PC-9 (cell line): Measurements from ENCODE around the gene SNX18. TPM values are rescaled to one million over a fixed set of nuclear protein-coding genes. Genes with fewer than 3 reads are reported as not detected.

ENCODE experiments used
- BruUV-seq: library from RNA; stranded (reverse); fragments of 400-500 nt; replicated peaks from 2 replicates; lab custom pipeline; 2021; lab: Mats Ljungman, UMichigan
- CTCF ChIA-PET: fragments of 300-600 bp; sonication (Branson Sonifier 250); formaldehyde crosslinking; loops from one replicate; lab custom pipeline; 2022; ENCODE audit warnings: antibody characterized with exemption; lab: Charles Lee
- POLR2A ChIA-PET: fragments of 300-600 bp; sonication (Branson Sonifier 250); formaldehyde crosslinking; loops from one replicate; lab custom pipeline; 2022; ENCODE audit warnings: antibody characterized with exemption; ENCODE audit not compliant: unreplicated experiment; lab: Charles Lee
- DNase-seq, 2 experiments: peaks; one replicate each; pipeline versions ENCODE4 v3.0.0 to v3.0.0-alpha.2; 2015 to 2022; ENCODE audit warnings: mixed read lengths in 1 of 2
- H2AFZ ChIP-seq: fragments of 200-600 bp; sonication (generic); 2 replicates; pipeline ENCODE4 v1.8.1; 2017; ENCODE audit warnings: antibody characterized with exemption
- H3F3A ChIP-seq: fragments of 200-600 bp; sonication (generic); 2 replicates; pipeline ENCODE4 v1.8.1; 2017; ENCODE audit warnings: antibody characterized with exemption, mild to moderate bottlenecking, low read depth; ENCODE audit not compliant: insufficient read depth
- H3K27ac ChIP-seq: fragments of 200-600 bp; sonication (generic); 2 replicates; pipeline ENCODE4 v1.6.1; 2016; ENCODE audit warnings: mixed run types
- H3K27me3 ChIP-seq: fragments of 200-600 bp; sonication (generic); 2 replicates; pipeline ENCODE4 v1.6.1; 2016; ENCODE audit warnings: low read depth, mixed run types; ENCODE audit not compliant: insufficient read depth
- H3K36me3 ChIP-seq: fragments of 200-600 bp; sonication (generic); 2 replicates; pipeline ENCODE4 v1.6.1; 2016; ENCODE audit warnings: low read depth, mixed run types
- H3K4me1 ChIP-seq: fragments of 200-600 bp; sonication (generic); replicated peaks from 2 replicates; pipeline ENCODE4 v1.6.1; 2016; ENCODE audit warnings: mixed run types; ENCODE audit not compliant: insufficient read depth
- H3K4me2 ChIP-seq: fragments of 200-600 bp; sonication (generic); 2 replicates; pipeline ENCODE4 v1.6.1; 2017; ENCODE audit warnings: mixed run types
- H3K4me3 ChIP-seq: fragments of 200-600 bp; sonication (generic); 2 replicates; pipeline ENCODE4 v1.6.1; 2016; ENCODE audit warnings: mixed run types
- H3K79me2 ChIP-seq: fragments of 200-600 bp; sonication (generic); 2 replicates; pipeline ENCODE4 v1.6.1; 2017; ENCODE audit warnings: low read depth, mixed run types
- H3K9me2 ChIP-seq: fragments of 200-600 bp; sonication (generic); 2 replicates; pipeline ENCODE4 v1.8.1; 2017; ENCODE audit warnings: mild to moderate bottlenecking; ENCODE audit not compliant: insufficient read depth
- H3K9me3 ChIP-seq: fragments of 200-600 bp; sonication (generic); 2 replicates; pipeline ENCODE4 v1.8.1; 2016; ENCODE audit warnings: low read depth; ENCODE audit not compliant: insufficient read depth
- H4K20me1 ChIP-seq: fragments of 200-600 bp; sonication (generic); 2 replicates; pipeline ENCODE4 v1.8.1; 2017; ENCODE audit not compliant: insufficient read depth
- CTCF ChIP-seq: fragments of 200-600 bp; sonication (generic); conservative IDR thresholded peaks from 2 replicates; pipeline ENCODE4 v1.6.1; 2017; ENCODE audit warnings: mixed run types, antibody characterized with exemption, mild to moderate bottlenecking, moderate library complexity
- EZH2 ChIP-seq: fragments of 200-600 bp; sonication (generic); IDR thresholded peaks from 2 replicates; pipeline ENCODE4 v1.8.0; 2017; ENCODE audit warnings: antibody characterized with exemption, low read depth
- intact Hi-C: fragments of 100-400 bp; cut with micrococcal nuclease; formaldehyde crosslinking; loops from one replicate; pipeline ENCODE4 v1.10.0; 2022; ENCODE audit not compliant: unreplicated experiment
- total RNA-seq: library from RNA; stranded (reverse); gene quantifications from 2 replicates; pipeline ENCODE4 v1.2.3, GENCODE V29; 2021

SNX18 gene
- total RNA-seq, 1 experiment from 2014 or later = 9.7 TPM

- Histone ChIP-seq H3K36me3 (no peaks in the 10 kb centered on the region), H3K27ac (peak overlapping the region; percentile 27; the same call in 1 of the 2 replicates), H2AFZ (no peak overlapping the region), H4K20me1 (no peaks in the 10 kb centered on the region), H3K4me1 (peaks cover 43% of the 10 kb centered on the region), H3K4me2 (peak overlapping the region; percentile 24), H3F3A (peaks cover 12% of the 10 kb centered on the region; the same call in 1 of the 2 replicates), H3K79me2 (peaks cover 16% of the 10 kb centered on the region), H3K27me3 (no peaks in the 10 kb centered on the region), H3K9me3 (no peaks in the 10 kb centered on the region), H3K9me2 (no peaks in the 10 kb centered on the region), H3K4me3 (no peak overlapping the region)
- TF ChIP-seq CTCF (no peak), EZH2 (no peak)
- DNase-seq = peak; percentile 8 to 75
- BruUV-seq = no TSS peak
- ChIA-PET CTCF (no interaction called here), POLR2A (no interaction called here)
- intact Hi-C loops = no loop called here
Measured at GRCh38 chr5:54547711-54548250, 30.2 kb downstream of the SNX18 start.

- H3K4me3 ChIP-seq = no peak overlapping the region
- no peak for TF ChIP-seq CTCF
- no peak for TF ChIP-seq EZH2
- peaks cover 16% of the 10 kb centered on the region for H3K79me2 ChIP-seq
- peaks cover 12% of the 10 kb centered on the region; the same call in 1 of the 2 replicates for H3F3A ChIP-seq
- no peak overlapping the region for H3K4me2 ChIP-seq
- no peak overlapping the region for H2AFZ ChIP-seq
- peaks cover 43% of the 10 kb centered on the region for H3K4me1 ChIP-seq
- no peaks in the 10 kb centered on the region for H3K9me3 ChIP-seq
- no peak for DNase-seq
- H3K9me2 ChIP-seq = no peaks in the 10 kb centered on the region
- H3K27me3 ChIP-seq = no peaks in the 10 kb centered on the region
- BruUV-seq = no TSS peak
- no peaks in the 10 kb centered on the region for H3K36me3 ChIP-seq
- intact Hi-C loops = no loop called here
- no peaks in the 10 kb centered on the region for H4K20me1 ChIP-seq
- POLR2A ChIA-PET = no interaction called here
- CTCF ChIA-PET = no interaction called here
- 0 out of 2 replicates have a peak overlapping the region, but pooled peaks have one; percentile 27 for H3K27ac ChIP-seq
Measured at GRCh38 chr5:54548565-54548964, 31.0 kb downstream of the SNX18 start.

GRCh38 chr5:54551292-54551691 is 33.7 kb downstream of the SNX18 start:
- Histone ChIP-seq H3K27ac (no peak overlapping the region), H4K20me1 (no peaks in the 10 kb centered on the region), H3K9me2 (no peaks in the 10 kb centered on the region), H3K79me2 (peaks cover 4% of the 10 kb centered on the region; the same call in 1 of the 2 replicates), H3K4me3 (no peak overlapping the region), H3K4me1 (peaks cover 22% of the 10 kb centered on the region), H3K27me3 (no peaks in the 10 kb centered on the region), H3K4me2 (no peak overlapping the region), H3F3A (peaks cover 12% of the 10 kb centered on the region; the same call in 1 of the 2 replicates), H2AFZ (no peak overlapping the region), H3K36me3 (no peaks in the 10 kb centered on the region), H3K9me3 (no peaks in the 10 kb centered on the region)
- intact Hi-C loops = no loop called here
- TF ChIP-seq EZH2 (no peak), CTCF (no peak)
- ChIA-PET CTCF (no interaction called here), POLR2A (interaction anchor here (0.7 kb wide), 1 partner anchor 27 kb away, joined by 3 read pairs; no protein-coding TSS in a partner anchor)
- no TSS peak for BruUV-seq
- no peak for DNase-seq
